Testis (tissue), 2 donors: ENCODE measurements around the gene LNPEP.

Experiments used
- POLR2A ChIP-seq: fragments of 450-650 bp; IDR thresholded peaks from one replicate; pipeline ENCODE4 v1.6.1; 2017; ENCODE audit warnings: antibody characterized with exemption, mild to moderate bottlenecking, moderate library complexity
- TF ChIP-seq, protein P1 (sequence below), 3 experiments: fragments of 450-650 bp in 2 of 3; fragments of 200-600 bp in 1 of 3; sonication (generic) in 1 of 3; IDR thresholded peaks; one replicate each; pipeline ENCODE4 v1.5.1; 2016 to 2019; ENCODE audit warnings: antibody characterized with exemption in 3 of 3, mild to moderate bottlenecking in 2 of 3, moderate library complexity in 1 of 3

DNA sequence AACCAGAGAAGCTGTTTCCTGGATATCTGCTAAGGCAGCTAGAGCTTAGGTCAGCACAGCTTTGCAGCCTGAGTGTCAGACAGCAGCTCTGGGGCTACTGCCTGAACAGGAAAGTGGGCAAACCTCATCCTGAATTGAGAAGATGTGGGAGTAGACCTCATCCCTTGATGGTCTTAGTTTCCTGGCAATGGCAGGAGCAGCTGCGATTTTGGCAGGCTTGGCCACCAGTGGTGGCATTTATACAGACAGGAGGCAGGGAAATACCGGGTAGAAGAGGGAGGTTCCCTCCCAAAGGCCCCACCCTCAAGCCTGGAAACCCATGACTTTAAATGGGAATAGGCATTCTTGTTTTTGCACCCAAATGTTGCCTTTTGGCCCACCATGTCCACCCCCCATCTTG lies 136.8 kb downstream of the LNPEP start:
- TF ChIP-seq, protein P1, sequence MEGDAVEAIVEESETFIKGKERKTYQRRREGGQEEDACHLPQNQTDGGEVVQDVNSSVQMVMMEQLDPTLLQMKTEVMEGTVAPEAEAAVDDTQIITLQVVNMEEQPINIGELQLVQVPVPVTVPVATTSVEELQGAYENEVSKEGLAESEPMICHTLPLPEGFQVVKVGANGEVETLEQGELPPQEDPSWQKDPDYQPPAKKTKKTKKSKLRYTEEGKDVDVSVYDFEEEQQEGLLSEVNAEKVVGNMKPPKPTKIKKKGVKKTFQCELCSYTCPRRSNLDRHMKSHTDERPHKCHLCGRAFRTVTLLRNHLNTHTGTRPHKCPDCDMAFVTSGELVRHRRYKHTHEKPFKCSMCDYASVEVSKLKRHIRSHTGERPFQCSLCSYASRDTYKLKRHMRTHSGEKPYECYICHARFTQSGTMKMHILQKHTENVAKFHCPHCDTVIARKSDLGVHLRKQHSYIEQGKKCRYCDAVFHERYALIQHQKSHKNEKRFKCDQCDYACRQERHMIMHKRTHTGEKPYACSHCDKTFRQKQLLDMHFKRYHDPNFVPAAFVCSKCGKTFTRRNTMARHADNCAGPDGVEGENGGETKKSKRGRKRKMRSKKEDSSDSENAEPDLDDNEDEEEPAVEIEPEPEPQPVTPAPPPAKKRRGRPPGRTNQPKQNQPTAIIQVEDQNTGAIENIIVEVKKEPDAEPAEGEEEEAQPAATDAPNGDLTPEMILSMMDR (IDR thresholded peaks at IDR 0.05) = no peak
- no peak for TF ChIP-seq POLR2A
